Fibroblast of pulmonary artery (primary cell): ENCODE measurements around the gene ANXA8.
"Not testable (repeated sequence)": the region's sequence is repeated elsewhere in the genome, so short reads cannot be mapped to it uniquely, and the experiment has no call there.

Experiments used
- DNase-seq: peaks from one replicate; pipeline ENCODE4 v3.0.0-alpha.2; 2010; ENCODE audit warnings: low read depth
- H3K4me3 ChIP-seq: replicated peaks from 2 replicates; pipeline ENCODE4 v1.5.1; 2011; ENCODE audit warnings: low read depth, mild to moderate bottlenecking, control low read depth, low read length, moderate library complexity

Gene ANXA8, protein sequence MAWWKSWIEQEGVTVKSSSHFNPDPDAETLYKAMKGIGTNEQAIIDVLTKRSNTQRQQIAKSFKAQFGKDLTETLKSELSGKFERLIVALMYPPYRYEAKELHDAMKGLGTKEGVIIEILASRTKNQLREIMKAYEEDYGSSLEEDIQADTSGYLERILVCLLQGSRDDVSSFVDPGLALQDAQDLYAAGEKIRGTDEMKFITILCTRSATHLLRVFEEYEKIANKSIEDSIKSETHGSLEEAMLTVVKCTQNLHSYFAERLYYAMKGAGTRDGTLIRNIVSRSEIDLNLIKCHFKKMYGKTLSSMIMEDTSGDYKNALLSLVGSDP

DNA sequence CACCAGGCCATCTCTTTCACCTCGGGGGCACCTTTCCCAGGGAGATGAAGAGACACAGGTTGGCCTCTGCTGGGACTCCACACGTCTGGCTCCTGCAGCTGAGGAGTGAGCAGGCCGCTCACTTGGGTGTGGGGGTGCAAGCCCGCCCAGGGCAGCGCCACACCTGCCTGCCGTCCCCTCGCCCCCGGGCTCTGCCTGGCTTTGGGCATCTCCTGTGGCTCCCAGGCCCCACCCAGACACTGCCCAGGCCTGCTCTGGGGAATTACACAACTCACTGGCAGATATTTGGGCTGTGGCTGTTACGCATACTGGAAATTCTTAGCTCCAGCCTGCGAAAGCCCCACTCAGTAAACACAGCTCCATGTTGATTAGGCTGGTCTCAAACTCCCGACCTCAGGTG is at the start of gene ANXA8:
Gene ANXA8, minus strand, starts transcription at position 193 of the 400 bp plus-strand sequence. Its CDS starts 182 bp downstream, at position 11.
- not testable (repeated sequence) for DNase-seq, H3K4me3 ChIP-seq

DNA sequence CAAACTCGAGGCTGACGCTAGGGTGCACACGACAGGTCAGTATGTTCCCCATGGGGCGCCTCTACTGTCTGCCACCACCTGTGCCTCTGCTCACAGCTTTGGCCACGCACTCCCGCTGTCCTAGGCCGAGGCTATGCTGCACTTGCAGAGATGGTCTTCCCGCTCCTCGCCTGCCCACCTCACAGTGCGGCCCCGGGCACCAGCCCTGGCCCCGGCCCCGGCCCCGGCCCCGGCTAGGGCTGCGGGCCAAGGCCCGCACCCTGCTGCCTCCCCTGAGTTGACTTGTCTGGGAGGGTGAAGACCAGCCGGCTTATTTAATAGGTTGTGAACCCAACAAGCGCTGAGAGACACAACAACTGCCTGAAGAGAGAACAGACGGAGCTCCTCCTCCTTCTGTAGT is 39.6 kb upstream of the ANXA8 start, which contains the start of gene AGAP9:
Gene AGAP9, minus strand, starts transcription at position 164 of the 400 bp plus-strand sequence. Its CDS starts 112 bp downstream, at position 52.
- not testable (repeated sequence) for H3K4me3 ChIP-seq, DNase-seq

DNA sequence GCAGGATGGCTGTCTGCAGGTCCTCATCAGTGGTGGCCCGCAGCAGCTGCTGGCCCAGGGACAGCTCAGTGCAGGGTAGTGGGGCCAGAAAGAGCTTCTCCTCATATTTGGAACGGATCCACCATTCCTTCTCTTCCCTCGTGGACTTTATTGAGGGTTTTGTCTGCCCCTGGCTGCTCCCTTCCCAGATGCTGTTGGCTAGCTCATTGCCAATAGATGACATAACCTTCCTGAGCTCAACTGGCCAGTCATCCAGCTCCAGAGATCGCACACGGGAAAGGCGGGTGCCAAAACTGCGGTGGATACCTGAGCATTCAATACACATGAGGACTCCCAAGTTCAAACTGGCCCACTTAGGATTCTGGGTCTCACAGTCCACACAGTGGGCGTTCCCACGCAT is 18.4 kb upstream of the ANXA8 start:
- not testable (repeated sequence) for DNase-seq, H3K4me3 ChIP-seq

DNA sequence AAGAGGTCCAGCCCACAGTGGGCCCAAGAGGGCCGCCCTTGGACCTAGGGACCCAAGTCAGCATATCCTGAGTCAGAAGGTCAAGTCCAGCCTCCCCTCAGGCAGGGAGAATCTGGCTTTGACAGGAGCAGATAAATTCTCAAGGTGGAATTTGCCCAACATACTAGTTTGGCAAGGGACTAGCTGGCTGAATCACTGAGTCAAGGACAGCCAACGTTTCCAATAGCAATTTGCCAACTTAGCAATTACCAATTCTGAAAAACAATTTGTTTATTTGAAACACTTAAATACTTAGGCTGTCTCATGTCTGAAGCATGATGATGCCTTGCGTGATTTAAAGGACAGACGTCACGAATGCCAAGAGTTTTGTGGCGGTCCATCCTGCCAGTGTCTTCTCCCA is 10.3 kb upstream of the ANXA8 start:
- H3K4me3 ChIP-seq, DNase-seq: not testable (repeated sequence)

DNA sequence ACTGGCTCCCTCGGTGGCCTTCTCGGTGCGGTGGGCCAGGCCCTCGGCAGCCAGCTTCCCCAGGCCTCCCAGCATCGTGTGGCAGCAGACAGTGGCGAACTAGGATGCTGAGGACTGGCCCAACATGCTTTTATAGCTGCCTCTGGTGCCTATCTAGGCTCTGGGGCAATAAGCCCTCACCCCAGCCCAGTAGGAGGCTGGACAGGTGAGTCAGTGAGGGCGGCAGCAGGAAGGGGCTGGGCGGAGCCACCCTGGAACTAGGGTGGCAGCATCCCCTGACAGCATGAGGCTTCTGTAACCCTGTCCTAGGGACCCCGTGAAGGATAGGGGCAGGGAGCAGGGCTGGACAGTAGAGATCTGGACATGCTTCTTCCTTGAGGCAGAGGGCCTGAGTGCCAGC is 7.7 kb upstream of the ANXA8 start, which contains the start of gene FAM25G:
Gene FAM25G, minus strand, starts transcription at position 101 of the 400 bp plus-strand sequence. Its CDS starts 26 bp downstream, at position 75.
- not testable (repeated sequence) for DNase-seq

DNA sequence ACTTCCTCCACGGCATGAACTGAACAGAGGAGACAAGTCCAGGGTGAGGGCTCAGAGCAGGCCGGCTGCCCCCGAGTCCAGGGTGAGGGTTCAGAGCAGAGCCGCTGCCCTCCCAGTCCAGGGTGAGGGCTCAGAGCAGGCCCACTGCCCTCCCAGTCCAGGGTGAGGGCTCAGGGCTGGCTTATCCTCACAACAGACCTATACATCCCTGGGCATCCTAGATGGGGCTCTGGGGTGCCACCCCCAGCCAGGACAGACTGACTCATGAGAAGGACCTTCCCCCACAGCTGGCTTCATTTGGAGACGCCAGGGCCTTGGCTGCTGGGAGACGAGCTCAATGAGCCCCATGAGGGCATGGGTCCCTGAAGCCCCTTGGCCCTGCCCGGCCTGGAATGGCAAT is 5.7 kb upstream of the ANXA8 start:
- DNase-seq, H3K4me3 ChIP-seq: not testable (repeated sequence)

More for the DNA sequence above, 7.7 kb upstream of the ANXA8 start, which contains the start of gene FAM25G:
- not testable (repeated sequence) for H3K4me3 ChIP-seq

DNA sequence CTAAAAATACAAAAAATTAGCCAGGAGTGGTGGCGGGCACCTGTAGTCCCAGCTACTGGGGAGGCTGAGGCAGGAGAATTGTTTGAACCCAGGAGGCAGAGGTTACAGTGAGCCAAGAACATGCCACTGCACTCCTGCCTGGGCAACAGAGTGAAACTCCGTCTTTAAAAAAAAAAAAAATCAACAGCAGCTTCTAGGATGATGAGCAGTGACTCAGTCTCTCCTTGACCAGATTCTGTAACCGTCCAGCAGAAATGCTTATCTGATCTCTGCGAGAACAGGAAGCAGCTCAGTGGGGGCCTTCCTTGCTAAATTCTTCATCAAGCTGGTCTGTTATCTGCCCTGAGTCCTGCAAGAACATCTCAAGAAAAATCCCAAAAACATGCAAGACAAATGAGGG is 2.0 kb upstream of the ANXA8 start:
- peak; percentile 36 for DNase-seq
- not testable (repeated sequence) for H3K4me3 ChIP-seq

DNA sequence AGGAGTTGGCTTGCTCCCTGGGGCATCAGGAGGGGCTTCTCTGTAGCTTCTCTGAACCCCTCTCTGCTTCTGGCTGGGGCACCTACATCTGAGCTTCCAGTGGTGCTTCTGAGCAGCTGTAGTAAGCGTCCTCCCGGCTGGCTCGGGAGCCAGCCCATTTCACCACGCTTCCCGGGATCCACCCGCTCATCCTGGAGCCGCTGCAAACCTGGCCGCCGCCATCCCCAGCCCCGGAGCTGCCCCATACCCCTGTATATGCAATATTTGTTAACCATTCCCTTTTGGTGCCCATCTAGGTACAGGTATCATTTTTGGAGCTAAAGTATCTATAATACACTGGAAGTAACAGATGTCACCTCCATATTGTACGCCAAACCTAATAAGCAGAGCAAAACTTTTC is 871 bp upstream of the ANXA8 start:
- not testable (repeated sequence) for H3K4me3 ChIP-seq, DNase-seq

DNA sequence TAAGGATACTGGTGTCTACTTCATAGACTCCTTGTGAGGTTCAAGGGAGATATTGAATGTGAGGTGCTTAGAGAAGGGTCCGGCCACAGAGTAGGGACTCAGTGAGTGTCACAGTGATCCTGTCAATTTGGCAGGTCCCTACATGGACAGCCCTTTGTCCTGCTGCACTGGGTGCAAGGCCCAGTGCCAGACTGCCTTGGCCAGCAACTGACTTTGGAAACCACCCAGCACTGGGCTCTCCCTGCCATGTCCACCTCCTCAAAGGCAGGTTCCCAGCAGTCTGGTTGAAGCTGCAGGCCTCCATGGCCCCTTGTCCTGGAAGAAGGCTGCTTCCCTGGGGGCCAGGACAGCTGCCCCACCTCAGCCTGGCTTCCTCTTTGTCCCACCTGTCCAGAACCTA is 1.5 kb downstream of the ANXA8 start:
- DNase-seq, H3K4me3 ChIP-seq: not testable (repeated sequence)

DNA sequence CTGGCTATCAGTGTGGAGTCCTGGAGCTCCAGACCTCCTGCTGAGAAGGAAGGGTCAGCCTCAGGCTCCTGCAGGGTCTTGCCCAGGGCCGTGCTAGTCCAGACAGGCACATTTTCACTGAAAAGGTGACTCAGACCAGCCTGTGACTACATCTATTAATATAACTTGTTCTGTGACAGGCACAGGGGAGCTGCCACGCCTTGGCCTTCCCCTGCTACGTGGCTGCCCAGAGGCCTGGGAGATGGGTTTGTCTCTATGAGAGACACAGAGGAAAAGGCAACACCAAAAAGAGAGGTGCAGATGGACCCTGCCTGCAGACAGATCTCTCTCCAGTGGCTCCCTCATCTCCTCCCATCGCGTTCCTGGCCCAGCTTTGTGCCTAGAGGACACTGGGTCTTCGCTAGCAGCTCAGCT is 2.1 kb downstream of the ANXA8 start:
- H3K4me3 ChIP-seq, DNase-seq: not testable (repeated sequence)

DNA sequence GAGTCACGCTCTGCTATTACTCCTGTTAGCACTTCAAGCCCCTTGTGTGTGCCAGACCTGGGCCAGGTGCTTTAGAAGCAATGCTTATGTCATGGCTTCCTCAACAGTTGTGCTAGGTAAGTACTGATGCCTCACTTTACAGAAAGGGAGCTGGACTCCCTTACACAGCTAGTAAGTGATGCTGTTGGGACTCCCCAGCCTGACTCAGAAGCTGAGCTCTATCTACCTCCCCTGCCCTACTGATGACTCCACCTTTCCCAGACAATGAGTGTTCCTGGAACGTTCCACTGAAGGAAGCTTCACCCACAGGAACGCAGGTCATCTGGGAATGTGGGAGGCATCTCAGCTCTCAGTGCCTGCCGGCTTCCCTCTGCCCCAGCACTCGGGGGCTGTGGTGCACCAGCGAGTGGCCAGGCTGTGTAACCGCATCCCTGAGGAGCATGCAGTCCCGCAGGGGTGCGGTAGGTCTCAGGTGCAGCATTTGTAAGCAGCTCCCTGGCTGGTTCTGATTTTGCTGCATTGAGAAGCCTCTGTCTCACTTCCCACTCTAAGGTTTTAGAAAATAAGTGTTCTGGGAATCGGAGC is 2.6 kb downstream of the ANXA8 start:
- DNase-seq = peak; percentile 45
- not testable (repeated sequence) for H3K4me3 ChIP-seq

DNA sequence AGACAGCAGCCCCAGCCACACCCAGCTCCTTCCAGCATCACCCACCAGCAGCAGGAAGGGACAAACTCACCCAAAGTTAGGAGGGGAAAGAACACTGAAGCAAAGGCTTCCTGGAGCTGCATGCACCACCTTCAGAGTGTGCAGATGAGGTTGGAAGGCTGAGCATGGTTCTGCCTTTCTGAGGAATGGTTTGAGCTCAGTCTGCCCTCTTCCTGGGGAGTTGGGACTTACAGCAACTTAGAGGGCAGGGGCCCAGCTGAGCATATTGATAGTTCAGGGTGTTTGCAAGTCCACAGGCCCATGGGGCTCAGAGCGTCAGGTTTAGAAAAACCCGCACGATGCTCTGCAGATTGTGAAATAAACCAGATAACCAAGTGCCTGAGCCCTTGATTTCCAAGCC is 3.8 kb downstream of the ANXA8 start:
- not testable (repeated sequence) for H3K4me3 ChIP-seq, DNase-seq

DNA sequence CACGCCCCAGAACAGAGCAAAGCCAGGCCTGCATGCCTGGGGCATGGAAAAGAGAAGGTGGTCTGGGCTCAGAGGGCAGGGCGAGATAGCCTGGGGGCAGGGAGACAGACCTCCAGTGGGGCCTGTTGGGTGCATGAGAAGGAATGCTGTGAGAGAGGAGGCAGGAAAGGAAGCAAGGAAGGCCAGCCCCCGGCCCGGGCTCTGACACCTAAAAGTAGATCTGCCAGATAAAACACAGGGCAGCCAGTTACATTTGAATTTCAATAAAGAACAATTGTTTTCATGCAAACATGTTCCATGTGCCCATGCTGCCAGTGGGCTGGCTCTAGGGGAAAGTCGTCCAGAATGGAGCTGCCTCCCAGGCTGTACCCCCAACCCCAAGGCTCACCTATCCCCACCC is 5.8 kb downstream of the ANXA8 start:
- not testable (repeated sequence) for DNase-seq, H3K4me3 ChIP-seq

DNA sequence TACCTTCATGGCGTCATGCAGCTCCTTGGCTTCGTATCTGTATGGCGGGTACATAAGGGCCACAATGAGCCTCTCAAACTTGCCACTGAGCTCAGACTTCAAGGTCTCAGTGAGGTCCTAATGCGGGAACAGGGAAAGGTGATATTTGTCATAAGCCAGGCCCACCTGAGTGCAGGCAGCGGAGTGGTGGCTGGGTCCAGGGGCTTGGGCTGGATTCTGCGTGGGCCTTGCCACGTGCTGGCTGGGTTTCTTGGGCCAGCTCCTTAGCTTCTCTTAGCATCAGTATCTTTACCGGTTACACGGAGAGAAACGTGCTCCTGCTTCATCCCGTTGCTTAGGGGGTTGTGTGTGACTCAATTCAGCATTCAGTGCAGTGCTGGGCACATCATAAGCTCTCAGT is 6.8 kb downstream of the ANXA8 start:
- H3K4me3 ChIP-seq, DNase-seq: not testable (repeated sequence)

DNA sequence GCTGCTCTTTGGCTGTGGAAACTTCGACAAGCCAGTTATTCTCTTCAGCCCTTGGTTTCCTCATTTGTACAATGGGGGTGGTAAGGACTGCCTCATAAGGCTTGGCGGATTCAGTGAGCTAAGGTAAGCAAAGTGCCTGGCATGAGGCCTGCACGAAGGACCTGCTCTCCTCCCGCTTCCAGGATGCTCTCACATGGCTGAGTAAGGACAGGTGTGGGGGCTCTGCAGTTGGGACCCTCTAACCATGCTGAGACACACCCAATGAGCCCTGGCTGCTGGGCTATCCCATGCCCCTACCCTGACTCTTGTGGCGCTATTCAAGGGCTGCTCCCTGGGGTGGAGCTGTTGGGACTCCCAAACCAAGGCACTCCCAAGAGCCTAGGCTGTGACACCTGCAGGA is 8.8 kb downstream of the ANXA8 start:
- not testable (repeated sequence) for DNase-seq, H3K4me3 ChIP-seq

DNA sequence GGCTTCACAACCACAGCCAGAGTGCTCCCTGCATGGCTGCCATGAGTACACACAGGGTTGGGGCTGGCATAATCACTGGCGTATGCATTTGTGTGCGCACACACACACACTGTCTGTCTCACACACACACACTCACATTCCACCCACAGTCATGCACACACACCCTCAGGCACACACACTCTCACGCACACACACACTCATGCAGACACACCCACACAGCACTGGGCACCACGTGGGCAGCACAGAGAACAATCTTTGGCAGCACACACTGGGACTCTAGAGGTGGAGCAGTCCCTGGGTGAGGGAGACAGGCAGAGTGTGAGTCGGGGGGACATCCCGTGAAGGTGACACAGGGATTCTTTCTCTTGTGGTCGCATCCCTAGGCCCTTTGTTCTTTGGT is 10.4 kb downstream of the ANXA8 start:
- DNase-seq, H3K4me3 ChIP-seq: not testable (repeated sequence)

DNA sequence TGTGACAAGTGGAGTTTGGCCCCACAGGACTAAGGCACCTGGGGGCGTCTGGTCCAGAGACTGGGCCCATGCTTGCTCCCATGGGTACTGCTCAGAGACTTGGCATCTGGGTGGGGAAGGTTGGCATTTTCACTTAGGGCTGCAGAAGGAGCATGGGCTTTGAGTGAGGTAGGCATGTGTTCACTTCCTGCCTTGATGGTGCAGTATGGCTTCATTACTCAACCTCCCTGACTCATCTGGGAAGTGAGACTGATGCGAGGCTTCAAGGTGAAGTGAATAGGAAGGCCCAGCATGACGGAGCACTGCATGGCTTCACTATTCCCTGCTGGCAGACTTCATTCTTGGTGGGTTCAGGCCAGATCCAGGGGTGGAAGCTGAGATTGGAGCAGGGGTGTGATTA is 11.3 kb downstream of the ANXA8 start:
- not testable (repeated sequence) for DNase-seq, H3K4me3 ChIP-seq

DNA sequence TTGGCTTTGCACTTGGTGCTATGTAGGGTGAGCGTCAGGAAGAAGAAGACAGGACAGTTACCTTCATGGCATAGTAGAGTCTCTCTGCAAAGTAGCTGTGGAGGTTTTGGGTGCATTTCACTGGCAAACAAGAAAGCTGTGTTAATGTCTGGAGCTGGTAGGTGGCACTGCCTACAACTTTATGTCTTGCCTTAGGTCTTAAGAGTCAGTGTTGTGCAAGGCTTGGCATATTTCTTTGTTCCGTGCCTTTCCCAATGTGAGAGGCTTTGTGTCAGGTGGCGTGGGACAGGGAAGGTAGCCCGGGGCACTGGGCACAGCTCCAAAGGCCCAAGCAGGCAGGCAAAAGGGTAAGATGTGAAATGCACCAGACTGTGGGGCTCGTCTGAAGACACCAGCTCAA is 11.8 kb downstream of the ANXA8 start:
- H3K4me3 ChIP-seq, DNase-seq: not testable (repeated sequence)

DNA sequence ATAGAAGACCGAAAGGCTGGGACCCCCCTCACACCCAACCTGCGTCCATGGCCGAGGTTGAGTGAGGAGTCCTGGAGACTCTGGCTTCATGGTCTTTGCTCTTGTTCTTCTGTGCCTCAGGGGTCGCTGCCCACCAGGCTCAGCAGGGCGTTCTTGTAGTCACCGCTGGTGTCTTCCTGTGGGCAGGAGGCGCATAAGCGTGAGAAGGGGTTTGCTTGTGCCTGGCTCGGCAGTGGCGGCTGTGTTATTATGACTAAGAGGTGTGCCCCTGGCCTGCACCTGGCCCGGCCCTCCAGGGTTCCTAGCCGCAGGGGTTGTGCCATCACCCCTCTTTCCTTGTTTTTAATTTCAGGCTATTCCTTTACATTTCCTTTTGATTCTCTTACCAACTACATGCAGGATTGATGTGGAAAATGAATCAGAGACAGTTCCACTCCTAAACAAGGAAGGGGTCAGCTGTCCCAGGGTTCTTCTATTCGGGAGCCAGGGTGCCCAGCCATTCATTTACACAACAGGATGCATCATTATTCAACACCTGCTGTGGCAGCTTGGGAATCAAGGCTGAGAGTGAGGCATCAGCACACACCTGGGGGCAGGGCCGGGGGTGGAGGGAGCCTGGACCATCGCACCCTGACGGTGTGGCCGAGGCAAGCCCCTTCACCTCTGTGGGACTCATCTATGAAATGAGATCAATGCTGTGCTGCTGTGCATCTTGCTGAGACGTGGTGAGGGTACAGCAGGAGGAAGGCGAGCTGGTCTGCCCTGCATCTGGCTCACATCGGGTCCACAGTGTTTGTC is 15.0 kb downstream of the ANXA8 start:
- not testable (repeated sequence) for H3K4me3 ChIP-seq, DNase-seq
